Neural progenitor cell (in vitro differentiated cells): ENCODE measurements around the gene ADAMTS14. TPM values are rescaled to one million over a fixed set of nuclear protein-coding genes. Genes with fewer than 3 reads are reported as not detected.

Experiments
- DNase-seq: peaks from one replicate; pipeline ENCODE4 v3.0.0-alpha.2; 2016; ENCODE audit warnings: low spot score
- H2AFZ ChIP-seq: fragments of 200-600 bp; sonication (generic); replicated peaks from 2 replicates; pipeline ENCODE4 v1.6.1; 2016; ENCODE audit warnings: antibody characterized with exemption
- H3F3A ChIP-seq: fragments of 200-600 bp; sonication (generic); 2 replicates; pipeline ENCODE4 v1.6.1; 2016; ENCODE audit warnings: antibody characterized with exemption, low read depth
- H3K27ac ChIP-seq: fragments of 200-600 bp; sonication (generic); 2 replicates; pipeline ENCODE4 v1.5.1; 2016; ENCODE audit warnings: mild to moderate bottlenecking
- H3K27me3 ChIP-seq: fragments of 200-600 bp; sonication (generic); 2 replicates; pipeline ENCODE4 v1.6.1; 2016; ENCODE audit warnings: mild to moderate bottlenecking, moderate library complexity
- H3K36me3 ChIP-seq: fragments of 200-600 bp; sonication (generic); 2 replicates; pipeline ENCODE4 v1.5.1; 2016
- H3K4me1 ChIP-seq: fragments of 200-600 bp; sonication (generic); 2 replicates; pipeline ENCODE4 v1.6.1; 2016; ENCODE audit warnings: mixed run types
- H3K4me2 ChIP-seq: fragments of 200-600 bp; sonication (generic); 2 replicates; pipeline ENCODE4 v1.6.1; 2016
- H3K4me3 ChIP-seq: fragments of 200-600 bp; sonication (generic); 2 replicates; pipeline ENCODE4 v1.5.1; 2016
- H3K79me2 ChIP-seq: fragments of 200-600 bp; sonication (generic); 2 replicates; pipeline ENCODE4 v1.6.1; 2016; ENCODE audit warnings: low read depth
- H3K9ac ChIP-seq: fragments of 200-600 bp; sonication (generic); 2 replicates; pipeline ENCODE4 v1.6.1; 2016
- H3K9me3 ChIP-seq: fragments of 200-600 bp; sonication (generic); 2 replicates; pipeline ENCODE4 v1.5.1; 2016; ENCODE audit warnings: low read depth
- H4K20me1 ChIP-seq: fragments of 200-600 bp; sonication (generic); 2 replicates; pipeline ENCODE4 v1.6.1; 2016; ENCODE audit warnings: low read depth
- H3K27ac Mint-ChIP-seq: 3 replicates; pipeline ENCODE4 v1.8.0; 2021; ENCODE audit warnings: mixed read lengths
- H3K27me3 Mint-ChIP-seq: 2 replicates; pipeline ENCODE4 v1.8.0; 2022; ENCODE audit warnings: low read depth, mild to moderate bottlenecking, inconsistent platforms, moderate library complexity, mixed read lengths; ENCODE audit not compliant: insufficient read depth
- H3K36me3 Mint-ChIP-seq: 3 replicates; pipeline ENCODE4 v1.8.0; 2021; ENCODE audit warnings: mixed read lengths
- H3K4me1 Mint-ChIP-seq: 3 replicates; pipeline ENCODE4 v1.8.0; 2021; ENCODE audit warnings: mixed read lengths
- H3K4me3 Mint-ChIP-seq: 3 replicates; pipeline ENCODE4 v1.8.0; 2021; ENCODE audit warnings: mild to moderate bottlenecking, moderate library complexity, mixed read lengths
- H3K9me3 Mint-ChIP-seq: 3 replicates; pipeline ENCODE4 v1.8.0; 2020; ENCODE audit warnings: mixed read lengths
- EZH2 ChIP-seq: fragments of 200-600 bp; sonication (generic); IDR thresholded peaks from 2 replicates; pipeline ENCODE4 v1.6.1; 2017; ENCODE audit warnings: antibody characterized with exemption, mild to moderate bottlenecking, moderate library complexity
- EZH2phosphoT487 ChIP-seq: fragments of 200-600 bp; sonication (generic); IDR thresholded peaks from 2 replicates; pipeline ENCODE4 v1.6.1; 2017; ENCODE audit warnings: antibody characterized with exemption
- total RNA-seq: library from RNA; depleted of rRNA; stranded (reverse); fragments of >200 nt; gene quantifications from 2 replicates; pipeline ENCODE4 v1.2.3, GENCODE V29; 2015; ENCODE audit warnings: low replicate concordance
- TF ChIP-seq, protein P1 (sequence below): fragments of 200-600 bp; sonication (generic); IDR thresholded peaks from 2 replicates; pipeline ENCODE4 v1.5.1; 2017; ENCODE audit warnings: antibody characterized with exemption, mild to moderate bottlenecking

ADAMTS14 gene
- total RNA-seq, 1 donor from 2014 or later = not detected

DNA sequence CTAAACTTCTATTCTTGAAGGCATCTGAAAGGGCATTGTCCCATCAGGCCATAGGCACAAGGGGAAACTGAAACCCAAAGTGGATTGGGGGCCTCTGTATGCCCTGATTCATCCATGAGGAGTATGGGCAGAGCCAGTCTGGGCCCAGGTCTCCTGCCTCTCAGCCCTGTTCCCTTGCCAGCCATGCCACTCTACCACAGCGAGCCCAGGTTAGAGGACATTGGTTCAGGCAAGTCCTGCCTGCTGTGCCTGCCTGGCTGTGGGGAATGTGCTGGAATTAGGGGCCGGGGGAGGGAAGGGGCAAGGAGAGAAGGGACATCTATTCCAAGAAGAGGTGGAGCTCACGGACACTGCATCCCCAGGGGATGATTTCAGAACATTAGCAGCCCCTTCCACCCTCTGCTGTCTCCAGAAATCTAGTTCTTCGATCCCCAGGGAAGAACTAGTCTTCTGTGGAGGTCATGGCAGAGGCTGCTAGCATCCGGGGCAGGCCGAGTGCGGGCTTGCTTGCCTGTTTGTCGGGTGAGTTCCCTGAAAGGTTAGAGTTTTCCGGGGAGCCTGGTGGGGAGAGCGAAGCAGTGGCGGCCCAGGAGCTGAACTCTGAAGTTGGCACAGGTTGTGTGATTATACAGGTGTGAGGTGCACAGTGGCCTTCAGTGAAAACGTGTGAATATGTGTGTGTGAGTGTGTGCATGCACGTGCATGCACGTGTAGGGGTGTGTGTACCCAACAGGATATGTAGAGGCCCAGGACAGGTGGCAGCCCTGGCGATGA is 75.1 kb downstream of the ADAMTS14 start:
- Histone ChIP-seq H3K79me2 (no peaks in the 10 kb centered on the region), H3K27me3 (no peaks in the 10 kb centered on the region), H2AFZ (no peak overlapping the region), H3K4me1 (no peaks in the 10 kb centered on the region), H3K9me3 (no peaks in the 10 kb centered on the region), H4K20me1 (no peaks in the 10 kb centered on the region), H3K36me3 (no peaks in the 10 kb centered on the region), H3K27ac (no peak overlapping the region), H3K4me3 (no peak overlapping the region), H3K4me2 (no peak overlapping the region), H3K9ac (no peak overlapping the region), H3F3A (no peaks in the 10 kb centered on the region)
- DNase-seq = no peak
- H3K36me3 Mint-ChIP-seq = no peaks in the 10 kb centered on the region
- H3K4me1 Mint-ChIP-seq = peaks cover 9% of the 10 kb centered on the region
- TF ChIP-seq EZH2phosphoT487 = no peak
- TF ChIP-seq, protein P1, sequence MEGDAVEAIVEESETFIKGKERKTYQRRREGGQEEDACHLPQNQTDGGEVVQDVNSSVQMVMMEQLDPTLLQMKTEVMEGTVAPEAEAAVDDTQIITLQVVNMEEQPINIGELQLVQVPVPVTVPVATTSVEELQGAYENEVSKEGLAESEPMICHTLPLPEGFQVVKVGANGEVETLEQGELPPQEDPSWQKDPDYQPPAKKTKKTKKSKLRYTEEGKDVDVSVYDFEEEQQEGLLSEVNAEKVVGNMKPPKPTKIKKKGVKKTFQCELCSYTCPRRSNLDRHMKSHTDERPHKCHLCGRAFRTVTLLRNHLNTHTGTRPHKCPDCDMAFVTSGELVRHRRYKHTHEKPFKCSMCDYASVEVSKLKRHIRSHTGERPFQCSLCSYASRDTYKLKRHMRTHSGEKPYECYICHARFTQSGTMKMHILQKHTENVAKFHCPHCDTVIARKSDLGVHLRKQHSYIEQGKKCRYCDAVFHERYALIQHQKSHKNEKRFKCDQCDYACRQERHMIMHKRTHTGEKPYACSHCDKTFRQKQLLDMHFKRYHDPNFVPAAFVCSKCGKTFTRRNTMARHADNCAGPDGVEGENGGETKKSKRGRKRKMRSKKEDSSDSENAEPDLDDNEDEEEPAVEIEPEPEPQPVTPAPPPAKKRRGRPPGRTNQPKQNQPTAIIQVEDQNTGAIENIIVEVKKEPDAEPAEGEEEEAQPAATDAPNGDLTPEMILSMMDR = no peak
- no peak for TF ChIP-seq EZH2
- H3K27me3 Mint-ChIP-seq = peaks cover 7% of the 10 kb centered on the region
- no peak overlapping the region for H3K27ac Mint-ChIP-seq
- H3K9me3 Mint-ChIP-seq = no peaks in the 10 kb centered on the region
- H3K4me3 Mint-ChIP-seq = no peak overlapping the region

DNA sequence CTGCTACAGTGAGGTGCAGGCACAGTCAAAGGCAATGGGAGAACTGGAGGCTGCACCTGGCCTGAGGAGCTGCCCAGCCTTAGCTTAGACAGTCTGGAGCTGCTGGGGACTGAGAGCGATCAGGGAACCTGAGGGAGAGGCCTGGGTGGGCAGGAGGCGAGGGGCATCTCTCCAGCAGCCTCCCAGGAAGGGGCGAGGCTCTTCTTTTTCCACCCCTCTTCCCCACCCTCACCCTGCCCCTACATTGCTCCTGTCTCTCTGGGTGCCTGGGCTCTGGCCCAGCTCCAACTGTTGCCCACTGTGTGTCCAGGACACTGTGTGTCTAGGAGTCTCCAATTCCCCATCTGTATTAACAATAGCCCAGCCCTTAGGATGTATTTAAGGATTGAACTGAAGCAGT is 76.0 kb downstream of the ADAMTS14 start:
- TF ChIP-seq EZH2 = no peak
- TF ChIP-seq, protein P1 = no peak
- no peak for TF ChIP-seq EZH2phosphoT487
- Histone ChIP-seq H3K4me2 (no peak overlapping the region), H3K9me3 (no peaks in the 10 kb centered on the region), H4K20me1 (no peaks in the 10 kb centered on the region), H3K4me1 (no peaks in the 10 kb centered on the region), H2AFZ (no peak overlapping the region), H3K79me2 (no peaks in the 10 kb centered on the region), H3K27ac (no peak overlapping the region), H3K4me3 (no peak overlapping the region), H3K36me3 (no peaks in the 10 kb centered on the region), H3F3A (no peaks in the 10 kb centered on the region), H3K9ac (no peak overlapping the region), H3K27me3 (no peaks in the 10 kb centered on the region)
- no peak overlapping the region for H3K27ac Mint-ChIP-seq
- H3K27me3 Mint-ChIP-seq = peaks cover 7% of the 10 kb centered on the region
- H3K36me3 Mint-ChIP-seq = no peaks in the 10 kb centered on the region
- no peak overlapping the region for H3K4me3 Mint-ChIP-seq
- H3K9me3 Mint-ChIP-seq = no peaks in the 10 kb centered on the region
- DNase-seq = no peak
- H3K4me1 Mint-ChIP-seq = peaks cover 11% of the 10 kb centered on the region

DNA sequence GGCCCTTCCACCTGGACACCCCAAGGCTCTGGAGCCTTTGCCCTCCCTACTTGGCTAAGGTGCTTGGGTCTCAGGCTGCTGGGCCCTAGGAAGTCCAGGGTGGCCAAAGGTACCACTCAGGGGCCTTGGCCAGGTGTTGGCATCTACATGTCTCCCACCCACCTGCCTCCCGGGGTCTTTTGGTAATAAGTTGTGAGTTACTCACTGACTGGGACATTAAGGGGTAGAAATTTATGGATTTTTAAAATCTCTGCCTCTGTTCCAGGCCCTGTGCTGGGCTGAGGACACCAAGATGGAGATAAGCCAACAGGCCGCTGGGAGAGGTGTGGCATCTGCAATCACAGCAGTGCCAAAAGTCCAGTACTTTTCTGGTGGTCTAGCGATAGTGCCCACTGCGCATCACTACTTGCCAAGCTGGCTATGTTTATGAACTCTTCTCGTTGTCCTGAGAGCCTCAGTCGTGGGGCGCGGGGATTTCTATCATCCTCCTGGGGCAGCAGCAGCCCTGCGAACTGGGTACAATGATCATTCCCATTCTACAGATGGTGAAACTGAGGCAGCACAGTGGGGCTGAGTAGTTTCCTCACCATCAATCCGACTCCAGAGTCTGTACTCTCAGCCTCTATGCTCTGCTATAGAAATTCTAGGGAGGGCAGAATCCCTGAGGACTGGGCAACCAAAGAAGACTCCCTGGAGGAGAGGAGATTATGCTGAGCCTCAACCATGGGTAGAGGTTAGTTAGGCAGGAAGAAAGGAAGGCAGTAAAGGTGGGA is 76.7 kb downstream of the ADAMTS14 start:
- H3K4me3 Mint-ChIP-seq = no peak overlapping the region
- no peaks in the 10 kb centered on the region for H3K36me3 Mint-ChIP-seq
- Histone ChIP-seq H3F3A (no peaks in the 10 kb centered on the region), H3K79me2 (no peaks in the 10 kb centered on the region), H3K36me3 (no peaks in the 10 kb centered on the region), H3K27me3 (no peaks in the 10 kb centered on the region), H3K4me1 (no peaks in the 10 kb centered on the region), H3K9ac (no peak overlapping the region), H3K27ac (no peak overlapping the region), H4K20me1 (no peaks in the 10 kb centered on the region), H3K4me3 (no peak overlapping the region), H3K9me3 (no peaks in the 10 kb centered on the region), H3K4me2 (no peak overlapping the region), H2AFZ (no peak overlapping the region)
- no peak overlapping the region for H3K27ac Mint-ChIP-seq
- H3K4me1 Mint-ChIP-seq = peaks cover 12% of the 10 kb centered on the region
- TF ChIP-seq EZH2 (no peak), EZH2phosphoT487 (no peak)
- TF ChIP-seq, protein P1 = no peak
- no peak for DNase-seq
- no peaks in the 10 kb centered on the region for H3K9me3 Mint-ChIP-seq
- H3K27me3 Mint-ChIP-seq = peaks cover 7% of the 10 kb centered on the region
